Measurements from ENCODE around the gene GABARAP.
A peak's percentile ranks its signal among the peaks of the same experiment; 100 is the strongest.

GABARAP gene

DNA sequence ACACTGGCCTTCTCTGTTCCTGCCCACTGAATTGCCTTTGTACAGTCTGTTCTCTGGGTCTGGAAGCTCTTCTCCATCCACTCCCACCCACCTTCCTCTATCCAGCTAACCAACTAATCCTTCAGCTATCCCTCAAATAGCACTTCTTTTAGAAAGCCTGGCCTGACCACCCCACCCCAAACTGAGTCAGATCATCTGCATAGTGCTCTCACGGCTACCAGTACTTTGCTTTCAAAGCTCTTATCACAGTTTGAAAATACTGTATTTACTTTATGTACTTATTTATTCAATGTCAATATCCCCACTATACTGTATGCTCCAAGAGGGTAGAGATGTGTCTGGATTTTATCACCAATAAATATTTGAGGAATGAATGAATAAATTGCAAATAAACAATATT is 24.5 kb upstream of the GABARAP start:
- TF ChIP-seq, protein P1, sequence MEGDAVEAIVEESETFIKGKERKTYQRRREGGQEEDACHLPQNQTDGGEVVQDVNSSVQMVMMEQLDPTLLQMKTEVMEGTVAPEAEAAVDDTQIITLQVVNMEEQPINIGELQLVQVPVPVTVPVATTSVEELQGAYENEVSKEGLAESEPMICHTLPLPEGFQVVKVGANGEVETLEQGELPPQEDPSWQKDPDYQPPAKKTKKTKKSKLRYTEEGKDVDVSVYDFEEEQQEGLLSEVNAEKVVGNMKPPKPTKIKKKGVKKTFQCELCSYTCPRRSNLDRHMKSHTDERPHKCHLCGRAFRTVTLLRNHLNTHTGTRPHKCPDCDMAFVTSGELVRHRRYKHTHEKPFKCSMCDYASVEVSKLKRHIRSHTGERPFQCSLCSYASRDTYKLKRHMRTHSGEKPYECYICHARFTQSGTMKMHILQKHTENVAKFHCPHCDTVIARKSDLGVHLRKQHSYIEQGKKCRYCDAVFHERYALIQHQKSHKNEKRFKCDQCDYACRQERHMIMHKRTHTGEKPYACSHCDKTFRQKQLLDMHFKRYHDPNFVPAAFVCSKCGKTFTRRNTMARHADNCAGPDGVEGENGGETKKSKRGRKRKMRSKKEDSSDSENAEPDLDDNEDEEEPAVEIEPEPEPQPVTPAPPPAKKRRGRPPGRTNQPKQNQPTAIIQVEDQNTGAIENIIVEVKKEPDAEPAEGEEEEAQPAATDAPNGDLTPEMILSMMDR (IDR thresholded peaks at IDR 0.05; ENCODE audit: extremely low read depth, missing control alignments), result no peak
- no peak for DNase-seq (ENCODE audit: low spot score)

DNA sequence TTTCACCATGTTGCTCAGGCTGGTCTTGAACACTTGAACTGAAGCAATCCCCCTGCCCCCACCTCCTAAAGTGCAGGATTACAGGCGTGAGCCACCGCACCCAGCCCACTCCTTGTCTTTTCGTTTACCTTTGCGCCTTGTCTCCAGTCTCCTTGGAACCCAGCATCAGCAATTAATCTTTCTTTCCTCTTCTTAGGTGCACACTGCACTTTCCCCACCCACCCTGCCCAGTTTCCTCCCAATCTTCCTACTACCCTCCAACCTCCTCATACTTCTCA is 21.5 kb upstream of the GABARAP start:
- TF ChIP-seq, protein P1 (IDR thresholded peaks at IDR 0.05; ENCODE audit: extremely low read depth, missing control alignments), result no peak
- no peak for DNase-seq (ENCODE audit: low spot score)

- TF ChIP-seq, protein P1 (IDR thresholded peaks at IDR 0.05; ENCODE audit: extremely low read depth, missing control alignments), result no peak
- DNase-seq (ENCODE audit: low spot score), result peak; percentile 40
Observed at GRCh38 chr17:7262935-7263800, 20.9 kb upstream of the GABARAP start.

GRCh38 chr17:7262192-7262934 is 20.1 kb upstream of the GABARAP start, which contains the start of gene CLDN7:
TSS of gene CLDN7 (minus strand) at chr17:7262478. CDS start at chr17:7262043, 435 bp downstream.
- TF ChIP-seq, protein P1 (IDR thresholded peaks at IDR 0.05; ENCODE audit: extremely low read depth, missing control alignments), result no peak
- peak; percentile 55 for DNase-seq (ENCODE audit: low spot score)

- TF ChIP-seq, protein P1 (IDR thresholded peaks at IDR 0.05; ENCODE audit: extremely low read depth, missing control alignments), result no peak
- peak; percentile 76 for DNase-seq (ENCODE audit: low spot score)
Observed at GRCh38 chr17:7261379-7262191, 19.3 kb upstream of the GABARAP start.

DNA sequence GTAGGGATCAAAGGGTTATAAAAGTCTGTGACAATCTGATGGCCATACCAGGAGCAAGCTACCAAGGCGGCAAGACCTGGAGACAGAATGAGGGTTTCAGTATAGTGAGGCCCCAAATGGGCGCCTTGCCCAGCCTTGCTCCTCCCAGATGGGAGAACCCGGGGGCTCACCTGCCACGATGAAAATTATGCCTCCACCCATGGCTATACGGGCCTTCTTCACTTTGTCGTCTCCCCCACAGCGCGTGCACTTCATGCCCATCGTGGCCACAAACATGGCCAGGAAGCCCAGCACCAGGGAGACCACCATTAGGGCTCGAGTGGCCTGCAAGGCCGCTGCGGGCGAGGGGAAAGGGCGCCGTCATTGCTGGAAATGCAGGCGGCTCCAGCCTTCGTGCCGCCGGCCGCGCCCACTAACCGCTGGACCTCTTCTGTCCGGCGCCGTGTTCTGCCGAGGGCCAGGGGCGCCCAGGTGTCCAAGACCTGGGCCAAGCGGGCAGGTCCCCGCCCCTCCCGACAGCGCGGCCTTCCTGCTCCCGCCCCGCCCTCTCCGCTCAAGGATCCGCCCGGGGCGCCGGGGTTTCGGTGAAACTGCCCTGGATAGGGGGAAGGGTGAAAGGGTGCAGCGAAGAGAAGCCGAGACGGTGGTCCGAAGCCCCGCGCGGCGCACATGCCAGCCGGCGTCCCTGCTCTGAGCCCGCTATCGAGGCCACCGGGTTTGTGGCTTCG is 18.6 kb upstream of the GABARAP start:
- DNase-seq (ENCODE audit: low spot score), result peak; percentile 71

More for the DNA sequence above, 18.6 kb upstream of the GABARAP start:
- TF ChIP-seq, protein P1 (IDR thresholded peaks at IDR 0.05; ENCODE audit: extremely low read depth, missing control alignments), result no peak

Data from GM20000 (cell line).